Measurements from ENCODE around the gene RPS3.

DNA sequence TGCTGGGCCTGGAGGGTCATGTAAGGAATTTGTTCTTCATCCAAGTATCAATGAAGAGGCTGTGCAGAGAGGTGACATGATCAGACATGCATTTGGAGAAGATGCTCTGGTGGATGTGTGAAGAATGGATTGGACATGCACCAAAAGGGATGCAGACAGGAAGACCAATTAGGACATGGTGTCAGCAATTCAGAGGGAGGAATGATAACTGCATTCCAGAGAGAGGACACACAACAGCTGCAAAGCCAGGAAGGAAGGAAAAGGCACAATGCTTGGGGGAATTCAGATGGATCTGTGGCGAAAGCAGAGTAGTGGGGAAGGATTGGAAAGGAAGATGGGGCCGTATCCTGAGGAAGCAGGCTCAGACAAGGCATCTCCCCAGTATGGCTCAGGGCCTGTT lies 42.7 kb upstream of the RPS3 start:
- TF ChIP-seq EZH2 (IDR thresholded peaks at IDR 0.05) (no peak), EZH2phosphoT487 (IDR thresholded peaks at IDR 0.05) (no peak)
- TF ChIP-seq, protein P1, sequence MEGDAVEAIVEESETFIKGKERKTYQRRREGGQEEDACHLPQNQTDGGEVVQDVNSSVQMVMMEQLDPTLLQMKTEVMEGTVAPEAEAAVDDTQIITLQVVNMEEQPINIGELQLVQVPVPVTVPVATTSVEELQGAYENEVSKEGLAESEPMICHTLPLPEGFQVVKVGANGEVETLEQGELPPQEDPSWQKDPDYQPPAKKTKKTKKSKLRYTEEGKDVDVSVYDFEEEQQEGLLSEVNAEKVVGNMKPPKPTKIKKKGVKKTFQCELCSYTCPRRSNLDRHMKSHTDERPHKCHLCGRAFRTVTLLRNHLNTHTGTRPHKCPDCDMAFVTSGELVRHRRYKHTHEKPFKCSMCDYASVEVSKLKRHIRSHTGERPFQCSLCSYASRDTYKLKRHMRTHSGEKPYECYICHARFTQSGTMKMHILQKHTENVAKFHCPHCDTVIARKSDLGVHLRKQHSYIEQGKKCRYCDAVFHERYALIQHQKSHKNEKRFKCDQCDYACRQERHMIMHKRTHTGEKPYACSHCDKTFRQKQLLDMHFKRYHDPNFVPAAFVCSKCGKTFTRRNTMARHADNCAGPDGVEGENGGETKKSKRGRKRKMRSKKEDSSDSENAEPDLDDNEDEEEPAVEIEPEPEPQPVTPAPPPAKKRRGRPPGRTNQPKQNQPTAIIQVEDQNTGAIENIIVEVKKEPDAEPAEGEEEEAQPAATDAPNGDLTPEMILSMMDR (IDR thresholded peaks at IDR 0.05) = no peak

Measured in neural progenitor cell (in vitro differentiated cells).